Panc1 (cell line): ENCODE results near the gene SLC7A1. TPM values are rescaled to one million over a fixed set of nuclear protein-coding genes. Genes with fewer than 3 reads are reported as not detected.

ENCODE experiments used
- ATAC-seq: fragments of 200-7000 bp; cut with Tn5 transposase; 2 replicates; pipeline ENCODE4 v1.9.1; 2020; ENCODE audit warnings: mild to moderate bottlenecking, moderate library complexity
- BruUV-seq: library from RNA; stranded (reverse); fragments of 400-500 nt; replicated peaks from 2 replicates; lab custom pipeline; 2021; lab: Mats Ljungman, UMichigan
- CTCF ChIA-PET: fragments of 300-600 bp; sonication (Branson Sonifier 250); formaldehyde crosslinking; loops from one replicate; lab custom pipeline; 2022; ENCODE audit warnings: antibody characterized with exemption; lab: Charles Lee
- POLR2A ChIA-PET: fragments of 300-600 bp; sonication (Branson Sonifier 250); formaldehyde crosslinking; loops from one replicate; lab custom pipeline; 2022; ENCODE audit warnings: antibody characterized with exemption; lab: Charles Lee
- DNase-seq: peaks from one replicate; pipeline ENCODE4 v3.0.0-alpha.2; 2010; ENCODE audit warnings: low read depth, low spot score
- H3K27ac ChIP-seq: 2 replicates; pipeline ENCODE4 v1.5.1; 2011; ENCODE audit warnings: mild to moderate bottlenecking, low read length, inconsistent platforms
- H3K27me3 ChIP-seq: fragments of 200-500 bp; sonication (Bioruptor generic); 2 replicates; pipeline ENCODE4 v1.6.0; 2014; ENCODE audit warnings: low read length, inconsistent platforms; ENCODE audit not compliant: control insufficient read depth, insufficient read depth
- H3K36me3 ChIP-seq: fragments of 200-500 bp; sonication (Bioruptor generic); 2 replicates; pipeline ENCODE4 v1.5.1; 2014; ENCODE audit warnings: inconsistent platforms, mild to moderate bottlenecking, low read length, moderate library complexity; ENCODE audit not compliant: control insufficient read depth, insufficient read depth
- H3K4me1 ChIP-seq: 2 replicates; pipeline ENCODE4 v1.5.1; 2011; ENCODE audit warnings: inconsistent platforms, mild to moderate bottlenecking, low read length, moderate library complexity; ENCODE audit not compliant: control insufficient read depth, insufficient read depth
- H3K4me3 ChIP-seq, 2 experiments: 2 replicates each; pipeline ENCODE4 v1.5.1; 2011 to 2012; ENCODE audit warnings: low read depth in 2 of 2, low read length in 2 of 2, mild to moderate bottlenecking in 2 of 2, inconsistent platforms in 1 of 2, moderate library complexity in 1 of 2
- H3K9me3 ChIP-seq: fragments of 200-500 bp; sonication (Bioruptor generic); 2 replicates; pipeline ENCODE4 v1.5.1; 2014; ENCODE audit warnings: low read depth, mild to moderate bottlenecking, inconsistent platforms, low read length, moderate library complexity; ENCODE audit not compliant: control insufficient read depth, insufficient read depth
- POLR2AphosphoS5 ChIP-seq: IDR thresholded peaks from 2 replicates; pipeline ENCODE4 v1.6.1; 2012; ENCODE audit warnings: mild to moderate bottlenecking, low read depth, low read length, moderate library complexity
- SIN3A ChIP-seq: IDR thresholded peaks from 2 replicates; pipeline ENCODE4 v1.6.1; 2012; ENCODE audit warnings: low read depth, mild to moderate bottlenecking, low read length, moderate library complexity, borderline replicate concordance; ENCODE audit not compliant: insufficient read depth
- TCF7L2 ChIP-seq: IDR thresholded peaks from 2 replicates; pipeline ENCODE4 v1.6.1; 2011; ENCODE audit warnings: mild to moderate bottlenecking, low read depth, low read length, inconsistent platforms
- in situ Hi-C: cut with HindIII; loops from 2 replicates; pipeline ENCODE4 v1.10.0; 2016; ENCODE audit warnings: low sequenced_read_pairs, low pct_unique_long_range_greater_than_20kb
- intact Hi-C: fragments of 100-400 bp; cut with micrococcal nuclease; formaldehyde crosslinking; loops from one replicate; pipeline ENCODE4 v1.10.0; 2022; ENCODE audit not compliant: unreplicated experiment
- total RNA-seq: library from RNA; stranded (reverse); gene quantifications from one replicate; pipeline ENCODE4 v1.2.1, GENCODE V29; 2021; ENCODE audit not compliant: unreplicated experiment
- TF ChIP-seq, protein P1 (sequence below), 2 experiments: IDR thresholded peaks; 2 replicates each; pipeline ENCODE4 v1.6.1; 2011 to 2012; ENCODE audit warnings: low read depth in 2 of 2, control low read depth in 1 of 2, low read length in 1 of 2, mild to moderate bottlenecking in 1 of 2, moderate library complexity in 1 of 2; ENCODE audit not compliant: insufficient read depth in 1 of 2
- TF ChIP-seq, protein P2 (sequence below): fragments of 450-650 bp; IDR thresholded peaks from 2 replicates; pipeline ENCODE4 v1.5.1; 2017; ENCODE audit warnings: mild to moderate bottlenecking

Gene SLC7A1
- total RNA-seq, 1 experiment from 2014 or later: 63.3 TPM

DNA sequence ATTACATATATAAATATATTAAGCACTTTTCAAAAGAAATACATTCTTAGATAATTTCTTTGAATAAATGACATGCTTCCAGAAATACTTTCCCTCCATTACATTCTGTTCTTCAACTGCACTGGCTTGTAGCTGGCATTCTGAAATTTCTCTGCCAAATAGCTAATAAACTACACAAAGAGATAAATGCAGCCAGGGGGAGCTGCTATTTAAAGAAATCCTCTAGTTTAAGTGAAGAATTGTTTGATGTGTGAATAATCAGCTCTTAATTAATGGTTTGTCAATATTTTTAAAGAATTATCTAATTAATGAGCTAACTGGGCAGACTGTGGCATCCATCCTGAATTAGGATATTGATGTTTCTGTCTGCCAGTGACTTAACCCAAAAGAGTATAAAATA, 30.7 kb downstream of the SLC7A1 start:
- intact Hi-C loops: no loop called here
- POLR2A ChIA-PET: no interaction called here
- no peaks in the 10 kb centered on the region for H3K9me3 ChIP-seq

GRCh38 chr13:29564373-29564772, 31.1 kb downstream of the SLC7A1 start:
- Histone ChIP-seq H3K36me3 (no peaks in the 10 kb centered on the region), H3K27ac (no peak overlapping the region), H3K27me3 (no peaks in the 10 kb centered on the region), H3K4me1 (no peaks in the 10 kb centered on the region; the same call in 1 of the 2 replicates), H3K9me3 (no peaks in the 10 kb centered on the region), H3K4me3 (no peak overlapping the region)
- DNase-seq: no peak
- TF ChIP-seq POLR2AphosphoS5: no peak
- TF ChIP-seq, protein P1, sequence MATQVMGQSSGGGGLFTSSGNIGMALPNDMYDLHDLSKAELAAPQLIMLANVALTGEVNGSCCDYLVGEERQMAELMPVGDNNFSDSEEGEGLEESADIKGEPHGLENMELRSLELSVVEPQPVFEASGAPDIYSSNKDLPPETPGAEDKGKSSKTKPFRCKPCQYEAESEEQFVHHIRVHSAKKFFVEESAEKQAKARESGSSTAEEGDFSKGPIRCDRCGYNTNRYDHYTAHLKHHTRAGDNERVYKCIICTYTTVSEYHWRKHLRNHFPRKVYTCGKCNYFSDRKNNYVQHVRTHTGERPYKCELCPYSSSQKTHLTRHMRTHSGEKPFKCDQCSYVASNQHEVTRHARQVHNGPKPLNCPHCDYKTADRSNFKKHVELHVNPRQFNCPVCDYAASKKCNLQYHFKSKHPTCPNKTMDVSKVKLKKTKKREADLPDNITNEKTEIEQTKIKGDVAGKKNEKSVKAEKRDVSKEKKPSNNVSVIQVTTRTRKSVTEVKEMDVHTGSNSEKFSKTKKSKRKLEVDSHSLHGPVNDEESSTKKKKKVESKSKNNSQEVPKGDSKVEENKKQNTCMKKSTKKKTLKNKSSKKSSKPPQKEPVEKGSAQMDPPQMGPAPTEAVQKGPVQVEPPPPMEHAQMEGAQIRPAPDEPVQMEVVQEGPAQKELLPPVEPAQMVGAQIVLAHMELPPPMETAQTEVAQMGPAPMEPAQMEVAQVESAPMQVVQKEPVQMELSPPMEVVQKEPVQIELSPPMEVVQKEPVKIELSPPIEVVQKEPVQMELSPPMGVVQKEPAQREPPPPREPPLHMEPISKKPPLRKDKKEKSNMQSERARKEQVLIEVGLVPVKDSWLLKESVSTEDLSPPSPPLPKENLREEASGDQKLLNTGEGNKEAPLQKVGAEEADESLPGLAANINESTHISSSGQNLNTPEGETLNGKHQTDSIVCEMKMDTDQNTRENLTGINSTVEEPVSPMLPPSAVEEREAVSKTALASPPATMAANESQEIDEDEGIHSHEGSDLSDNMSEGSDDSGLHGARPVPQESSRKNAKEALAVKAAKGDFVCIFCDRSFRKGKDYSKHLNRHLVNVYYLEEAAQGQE (IDR thresholded peaks at IDR 0.05; ENCODE audit: insufficient read depth in 1 of 2, low read depth in 2 of 2, low read length in 1 of 2): no peak
- no peak for TF ChIP-seq SIN3A
- TF ChIP-seq, protein P2, sequence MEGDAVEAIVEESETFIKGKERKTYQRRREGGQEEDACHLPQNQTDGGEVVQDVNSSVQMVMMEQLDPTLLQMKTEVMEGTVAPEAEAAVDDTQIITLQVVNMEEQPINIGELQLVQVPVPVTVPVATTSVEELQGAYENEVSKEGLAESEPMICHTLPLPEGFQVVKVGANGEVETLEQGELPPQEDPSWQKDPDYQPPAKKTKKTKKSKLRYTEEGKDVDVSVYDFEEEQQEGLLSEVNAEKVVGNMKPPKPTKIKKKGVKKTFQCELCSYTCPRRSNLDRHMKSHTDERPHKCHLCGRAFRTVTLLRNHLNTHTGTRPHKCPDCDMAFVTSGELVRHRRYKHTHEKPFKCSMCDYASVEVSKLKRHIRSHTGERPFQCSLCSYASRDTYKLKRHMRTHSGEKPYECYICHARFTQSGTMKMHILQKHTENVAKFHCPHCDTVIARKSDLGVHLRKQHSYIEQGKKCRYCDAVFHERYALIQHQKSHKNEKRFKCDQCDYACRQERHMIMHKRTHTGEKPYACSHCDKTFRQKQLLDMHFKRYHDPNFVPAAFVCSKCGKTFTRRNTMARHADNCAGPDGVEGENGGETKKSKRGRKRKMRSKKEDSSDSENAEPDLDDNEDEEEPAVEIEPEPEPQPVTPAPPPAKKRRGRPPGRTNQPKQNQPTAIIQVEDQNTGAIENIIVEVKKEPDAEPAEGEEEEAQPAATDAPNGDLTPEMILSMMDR: no peak
- TF ChIP-seq TCF7L2: no peak
- no peak for ATAC-seq
- BruUV-seq: no TSS peak
- intact Hi-C loops: no loop called here
- ChIA-PET CTCF (no interaction called here), POLR2A (no interaction called here)
- in situ Hi-C loops: no loop called here

More for the DNA sequence above, 30.7 kb downstream of the SLC7A1 start:
- BruUV-seq: no TSS peak
- no peak overlapping the region for H3K27ac ChIP-seq
- in situ Hi-C loops: no loop called here
- TF ChIP-seq SIN3A (no peak), TCF7L2 (no peak), POLR2AphosphoS5 (no peak)
- CTCF ChIA-PET: no interaction called here
- H3K4me3 ChIP-seq: no peak overlapping the region
- no peak for DNase-seq
- no peaks in the 10 kb centered on the region for H3K36me3 ChIP-seq
- H3K27me3 ChIP-seq: no peaks in the 10 kb centered on the region
- no peaks in the 10 kb centered on the region; the same call in 1 of the 2 replicates for H3K4me1 ChIP-seq
- no peak for ATAC-seq

- Histone ChIP-seq H3K27ac (no peak overlapping the region), H3K9me3 (no peaks in the 10 kb centered on the region), H3K4me3 (no peak overlapping the region), H3K4me1 (no peaks in the 10 kb centered on the region; the same call in 1 of the 2 replicates), H3K27me3 (no peaks in the 10 kb centered on the region), H3K36me3 (no peaks in the 10 kb centered on the region)
- BruUV-seq: no TSS peak
- no peak for DNase-seq
- TF ChIP-seq, protein P2: no peak
- TF ChIP-seq TCF7L2 (no peak), SIN3A (no peak), POLR2AphosphoS5 (no peak)
- TF ChIP-seq, protein P1 (IDR thresholded peaks at IDR 0.05; ENCODE audit: insufficient read depth in 1 of 2, low read depth in 2 of 2, low read length in 1 of 2): no peak
- intact Hi-C loops (no loop called here), in situ Hi-C loops (no loop called here)
- no peak for ATAC-seq
- ChIA-PET POLR2A (no interaction called here), CTCF (no interaction called here)
These were observed 31.5 kb downstream of the SLC7A1 start for GRCh38 chr13:29563941-29564340.
